Measurements from ENCODE around the gene KRTAP19-1.

DNA sequence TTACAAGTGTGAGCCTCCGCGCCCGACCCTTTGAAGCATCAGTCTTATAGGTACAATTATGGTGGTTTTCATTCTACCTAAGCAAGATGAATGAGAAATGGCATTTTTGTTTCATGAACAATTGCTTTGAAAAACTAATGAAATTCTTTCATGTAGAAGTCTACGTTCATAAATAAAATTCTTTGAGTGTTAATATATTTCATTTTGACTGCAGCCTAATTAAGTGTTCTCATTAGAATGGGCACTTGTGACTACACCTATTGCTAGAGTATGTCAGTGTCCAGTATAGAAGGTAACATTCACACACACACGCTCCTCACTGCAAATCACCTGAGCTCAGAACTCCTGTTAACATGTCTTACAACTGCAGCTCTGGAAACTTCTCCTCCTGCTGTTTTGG, 40.2 kb downstream of the KRTAP19-1 start, which contains the start of gene KRTAP15-1:
- TF ChIP-seq, protein P1, sequence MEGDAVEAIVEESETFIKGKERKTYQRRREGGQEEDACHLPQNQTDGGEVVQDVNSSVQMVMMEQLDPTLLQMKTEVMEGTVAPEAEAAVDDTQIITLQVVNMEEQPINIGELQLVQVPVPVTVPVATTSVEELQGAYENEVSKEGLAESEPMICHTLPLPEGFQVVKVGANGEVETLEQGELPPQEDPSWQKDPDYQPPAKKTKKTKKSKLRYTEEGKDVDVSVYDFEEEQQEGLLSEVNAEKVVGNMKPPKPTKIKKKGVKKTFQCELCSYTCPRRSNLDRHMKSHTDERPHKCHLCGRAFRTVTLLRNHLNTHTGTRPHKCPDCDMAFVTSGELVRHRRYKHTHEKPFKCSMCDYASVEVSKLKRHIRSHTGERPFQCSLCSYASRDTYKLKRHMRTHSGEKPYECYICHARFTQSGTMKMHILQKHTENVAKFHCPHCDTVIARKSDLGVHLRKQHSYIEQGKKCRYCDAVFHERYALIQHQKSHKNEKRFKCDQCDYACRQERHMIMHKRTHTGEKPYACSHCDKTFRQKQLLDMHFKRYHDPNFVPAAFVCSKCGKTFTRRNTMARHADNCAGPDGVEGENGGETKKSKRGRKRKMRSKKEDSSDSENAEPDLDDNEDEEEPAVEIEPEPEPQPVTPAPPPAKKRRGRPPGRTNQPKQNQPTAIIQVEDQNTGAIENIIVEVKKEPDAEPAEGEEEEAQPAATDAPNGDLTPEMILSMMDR (conservative IDR thresholded peaks at IDR 0.05) = no peak
- TF ChIP-seq EZH2 (IDR thresholded peaks at IDR 0.05; ENCODE audit: low read depth) = no peak

Measured in PC-9 (cell line).